GM18858 (cell line): Measurements from ENCODE around the gene BRD1.

Source experiments
- ATAC-seq: cut with Tn5 transposase; IDR thresholded peaks from one replicate; pipeline ENCODE4 v1.9.1; 2021; ENCODE audit not compliant: unreplicated experiment

The BRD1 gene

GRCh38 chr22:49734882-49735281 is 92.8 kb downstream of the BRD1 start:
- no peak for ATAC-seq

GRCh38 chr22:49734390-49734789 is 93.3 kb downstream of the BRD1 start:
- no peak for ATAC-seq

- no peak for ATAC-seq
Observed at GRCh38 chr22:49733631-49734030, 94.0 kb downstream of the BRD1 start.

- ATAC-seq, result no peak
Observed at GRCh38 chr22:49730656-49731055, 97.0 kb downstream of the BRD1 start.

GRCh38 chr22:49728570-49729271 is 99.0 kb downstream of the BRD1 start:
- ATAC-seq, result no peak

- no peak for ATAC-seq
Observed at GRCh38 chr22:49727881-49728569, 99.6 kb downstream of the BRD1 start.

GRCh38 chr22:49727191-49727880 is 100.3 kb downstream of the BRD1 start:
- no peak for ATAC-seq

GRCh38 chr22:49726701-49727101 is 101.0 kb downstream of the BRD1 start:
- no peak for ATAC-seq

- ATAC-seq, result no peak
Observed at GRCh38 chr22:49726022-49726681, 101.5 kb downstream of the BRD1 start.

- no peak for ATAC-seq
Observed at GRCh38 chr22:49725516-49725915, 102.2 kb downstream of the BRD1 start.

GRCh38 chr22:49724893-49725489 is 102.7 kb downstream of the BRD1 start:
- ATAC-seq, result no peak

- no peak for ATAC-seq
Observed at GRCh38 chr22:49724030-49724892, 103.4 kb downstream of the BRD1 start.

GRCh38 chr22:49723478-49724029 is 104.1 kb downstream of the BRD1 start:
- no peak for ATAC-seq
